NB4 (cell line): ENCODE data around the gene C1orf210.

ENCODE experiments used
- DNase-seq: peaks from one replicate; pipeline ENCODE4 v3.0.0; 2010; ENCODE audit warnings: low read depth
- H3K4me3 ChIP-seq: one replicate; pipeline ENCODE4 v1.5.1; 2011; ENCODE audit warnings: mild to moderate bottlenecking, low read depth, low read length, moderate library complexity
- MYC ChIP-seq: IDR thresholded peaks from 2 replicates; pipeline ENCODE4 v1.6.1; 2011; ENCODE audit warnings: low read depth, low read length
- POLR2A ChIP-seq: IDR thresholded peaks from 2 replicates; pipeline ENCODE4 v1.6.1; 2011; ENCODE audit warnings: mild to moderate bottlenecking; ENCODE audit not compliant: insufficient read length; ENCODE audit errors: extremely low read depth
- TF ChIP-seq, protein P1 (sequence below): IDR thresholded peaks from one replicate; pipeline ENCODE4 v1.5.1; 2012; ENCODE audit warnings: low read depth, low read length
- TF ChIP-seq, protein P2 (sequence below): IDR thresholded peaks from 2 replicates; pipeline ENCODE4 v1.6.1; 2011; ENCODE audit warnings: low read depth, low read length

C1orf210 gene

DNA sequence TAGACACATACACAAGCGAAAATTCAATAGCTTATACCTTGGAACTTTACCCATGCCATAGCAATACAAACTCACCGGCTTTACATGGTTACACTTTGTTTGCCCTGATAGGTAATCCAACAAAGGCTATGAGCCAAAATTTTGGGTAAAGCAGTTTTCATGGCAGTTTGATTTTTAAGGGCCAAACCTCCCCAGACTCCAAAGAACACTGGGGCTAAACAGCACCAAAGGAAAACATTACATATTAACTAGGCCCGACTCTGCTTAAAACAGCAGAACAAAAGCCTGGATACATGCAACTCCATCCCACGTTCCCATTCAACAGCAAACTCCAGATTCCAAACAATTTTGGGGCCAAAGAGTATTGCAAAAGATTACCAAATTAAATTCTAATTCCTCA lies 19.9 kb downstream of the C1orf210 start:
- DNase-seq: no peak
- H3K4me3 ChIP-seq: no peak overlapping the region
- TF ChIP-seq, protein P1, sequence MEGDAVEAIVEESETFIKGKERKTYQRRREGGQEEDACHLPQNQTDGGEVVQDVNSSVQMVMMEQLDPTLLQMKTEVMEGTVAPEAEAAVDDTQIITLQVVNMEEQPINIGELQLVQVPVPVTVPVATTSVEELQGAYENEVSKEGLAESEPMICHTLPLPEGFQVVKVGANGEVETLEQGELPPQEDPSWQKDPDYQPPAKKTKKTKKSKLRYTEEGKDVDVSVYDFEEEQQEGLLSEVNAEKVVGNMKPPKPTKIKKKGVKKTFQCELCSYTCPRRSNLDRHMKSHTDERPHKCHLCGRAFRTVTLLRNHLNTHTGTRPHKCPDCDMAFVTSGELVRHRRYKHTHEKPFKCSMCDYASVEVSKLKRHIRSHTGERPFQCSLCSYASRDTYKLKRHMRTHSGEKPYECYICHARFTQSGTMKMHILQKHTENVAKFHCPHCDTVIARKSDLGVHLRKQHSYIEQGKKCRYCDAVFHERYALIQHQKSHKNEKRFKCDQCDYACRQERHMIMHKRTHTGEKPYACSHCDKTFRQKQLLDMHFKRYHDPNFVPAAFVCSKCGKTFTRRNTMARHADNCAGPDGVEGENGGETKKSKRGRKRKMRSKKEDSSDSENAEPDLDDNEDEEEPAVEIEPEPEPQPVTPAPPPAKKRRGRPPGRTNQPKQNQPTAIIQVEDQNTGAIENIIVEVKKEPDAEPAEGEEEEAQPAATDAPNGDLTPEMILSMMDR: no peak
- TF ChIP-seq, protein P2, sequence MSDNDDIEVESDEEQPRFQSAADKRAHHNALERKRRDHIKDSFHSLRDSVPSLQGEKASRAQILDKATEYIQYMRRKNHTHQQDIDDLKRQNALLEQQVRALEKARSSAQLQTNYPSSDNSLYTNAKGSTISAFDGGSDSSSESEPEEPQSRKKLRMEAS: no peak
- TF ChIP-seq MYC (no peak), POLR2A (no peak)

DNA sequence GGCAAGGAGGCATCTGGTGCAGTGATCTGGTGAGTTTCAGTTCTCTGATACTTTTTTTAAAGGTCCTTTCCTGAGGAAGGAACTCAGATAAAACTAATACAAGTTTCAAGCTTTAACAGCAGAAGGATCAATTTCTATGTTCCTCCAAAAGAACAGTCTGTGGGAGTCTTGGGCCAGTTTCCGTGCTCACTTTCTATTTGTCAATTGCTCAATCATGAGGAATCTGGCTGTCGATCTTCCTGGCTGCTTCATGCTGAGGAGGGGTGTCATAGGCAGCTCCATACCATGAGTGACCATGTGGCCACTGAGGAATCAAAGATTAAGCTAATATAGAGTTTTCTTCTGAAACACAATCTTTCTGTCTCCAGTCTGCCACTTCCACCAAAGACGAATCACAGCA lies 27.0 kb downstream of the C1orf210 start:
- no peak for DNase-seq
- no peak overlapping the region for H3K4me3 ChIP-seq
- TF ChIP-seq, protein P2: no peak
- TF ChIP-seq POLR2A (no peak), MYC (no peak)
- TF ChIP-seq, protein P1: no peak

DNA sequence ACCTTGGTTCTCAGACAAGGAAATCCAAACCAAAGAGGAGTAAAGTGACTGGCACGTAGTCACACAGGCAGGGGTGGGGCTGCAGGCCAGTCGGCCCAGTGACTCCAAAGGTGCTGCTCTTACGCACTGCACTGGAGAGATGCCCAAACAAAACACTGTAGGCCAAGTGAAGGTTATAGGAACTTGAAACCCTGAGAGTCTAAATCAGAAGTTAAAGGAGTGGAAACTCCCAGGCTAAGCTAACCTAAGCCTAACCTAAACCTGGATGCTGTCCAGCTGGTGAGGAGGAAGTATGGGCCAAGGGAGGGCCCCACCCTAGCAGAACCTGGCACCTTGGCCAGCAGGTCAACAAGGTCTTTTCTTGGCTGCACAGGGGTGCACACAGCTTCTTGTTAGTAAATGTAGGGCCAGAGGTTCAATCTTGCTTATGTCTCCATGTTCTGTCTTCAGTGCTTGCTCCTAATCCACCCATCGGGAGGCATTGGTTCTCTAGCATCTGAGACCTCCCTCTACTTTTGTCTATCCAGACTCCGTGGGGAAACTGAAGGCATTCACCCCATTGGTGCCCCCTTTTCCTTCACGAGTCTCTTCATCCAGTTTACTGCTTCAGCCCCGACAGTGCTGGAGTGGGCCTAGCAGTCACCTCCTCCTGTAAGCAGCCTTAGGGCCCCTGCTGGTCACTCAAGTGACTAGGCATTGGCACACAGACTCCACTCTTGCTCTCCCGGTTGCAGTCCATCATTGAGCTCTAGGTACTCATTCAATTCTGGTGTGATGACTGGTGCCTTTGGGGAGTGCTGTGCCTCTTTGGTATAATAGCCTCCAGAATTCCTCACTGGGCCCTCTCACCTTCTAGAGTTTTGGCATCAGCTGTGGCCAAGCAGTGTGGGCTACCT lies 28.5 kb downstream of the C1orf210 start:
- no peak overlapping the region for H3K4me3 ChIP-seq
- TF ChIP-seq, protein P2: no peak
- TF ChIP-seq POLR2A (no peak), MYC (no peak)
- TF ChIP-seq, protein P1: no peak
- DNase-seq: no peak

DNA sequence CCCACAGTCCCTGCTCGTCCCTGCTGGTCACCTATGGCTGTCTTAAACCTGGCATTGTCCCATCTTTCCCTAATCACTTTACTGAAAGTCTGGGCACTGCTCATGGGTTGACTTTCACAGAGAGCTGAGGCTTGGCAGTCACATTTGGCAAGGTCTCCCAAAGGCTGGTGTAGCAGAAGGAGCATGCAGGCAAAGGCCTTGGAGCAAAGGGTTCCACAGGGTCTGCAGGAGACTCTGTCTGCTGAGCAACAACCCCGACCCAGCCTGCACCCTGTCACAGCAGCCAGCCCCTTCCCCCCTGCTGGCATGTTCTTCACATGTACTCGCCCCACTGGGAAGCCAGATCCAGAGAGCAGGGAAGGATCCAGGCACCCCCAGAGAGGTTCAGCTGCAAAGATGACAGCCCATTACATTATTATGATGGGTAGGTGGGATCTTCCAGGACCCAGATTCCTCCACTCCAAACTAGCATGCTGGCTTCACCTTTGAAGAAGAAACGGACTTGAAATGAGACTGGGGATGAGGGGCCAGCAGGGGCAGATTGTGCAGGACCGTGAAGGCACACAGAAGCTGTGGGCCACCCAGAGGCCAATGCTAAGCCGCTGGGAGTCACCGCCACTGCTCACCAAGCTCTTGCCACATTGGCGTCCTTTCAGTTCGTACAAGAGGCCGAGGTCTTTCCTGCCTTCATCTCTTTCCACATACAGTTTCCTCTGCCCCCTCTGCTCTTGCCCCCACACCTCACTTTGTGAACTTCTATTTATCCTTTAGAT lies 29.8 kb downstream of the C1orf210 start:
- DNase-seq: no peak
- TF ChIP-seq POLR2A: no peak
- TF ChIP-seq, protein P1: no peak
- TF ChIP-seq, protein P2: no peak
- no peak for TF ChIP-seq MYC
- no peak overlapping the region for H3K4me3 ChIP-seq

DNA sequence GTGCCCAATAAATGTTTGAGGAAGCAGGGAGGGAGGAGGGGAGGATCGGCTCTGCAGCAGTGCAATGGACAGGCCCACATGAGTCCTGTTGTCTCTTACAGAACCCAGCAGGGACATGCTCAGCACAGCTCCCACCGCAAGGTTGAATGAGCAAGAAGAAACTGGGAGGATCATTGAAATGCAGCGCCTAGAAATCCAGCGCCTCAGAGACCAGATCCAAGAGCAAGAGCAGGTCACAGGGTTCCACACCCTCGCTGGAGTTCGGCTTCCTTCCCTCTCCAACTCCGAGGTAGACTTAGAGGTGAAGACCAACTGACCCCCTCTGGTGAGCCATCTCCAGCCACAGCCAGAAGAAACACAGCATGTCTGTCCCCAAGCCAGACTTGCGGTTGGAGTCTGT lies 31.5 kb downstream of the C1orf210 start:
- DNase-seq: no peak
- no peak for TF ChIP-seq POLR2A
- TF ChIP-seq, protein P2: no peak
- no peak for TF ChIP-seq MYC
- TF ChIP-seq, protein P1: no peak
- H3K4me3 ChIP-seq: no peak overlapping the region
